DMS 273 (cell line): ENCODE measurements around the gene NIPAL1.
"Not testable (repeated sequence)": the region's sequence is repeated elsewhere in the genome, so short reads cannot be mapped to it uniquely, and the experiment has no call there.

Experiments
- DNase-seq: peaks from one replicate; lab custom pipeline; 2025; ENCODE audit not compliant: unreplicated experiment; lab: John Stamatoyannopoulos, UW

The NIPAL1 gene

DNA sequence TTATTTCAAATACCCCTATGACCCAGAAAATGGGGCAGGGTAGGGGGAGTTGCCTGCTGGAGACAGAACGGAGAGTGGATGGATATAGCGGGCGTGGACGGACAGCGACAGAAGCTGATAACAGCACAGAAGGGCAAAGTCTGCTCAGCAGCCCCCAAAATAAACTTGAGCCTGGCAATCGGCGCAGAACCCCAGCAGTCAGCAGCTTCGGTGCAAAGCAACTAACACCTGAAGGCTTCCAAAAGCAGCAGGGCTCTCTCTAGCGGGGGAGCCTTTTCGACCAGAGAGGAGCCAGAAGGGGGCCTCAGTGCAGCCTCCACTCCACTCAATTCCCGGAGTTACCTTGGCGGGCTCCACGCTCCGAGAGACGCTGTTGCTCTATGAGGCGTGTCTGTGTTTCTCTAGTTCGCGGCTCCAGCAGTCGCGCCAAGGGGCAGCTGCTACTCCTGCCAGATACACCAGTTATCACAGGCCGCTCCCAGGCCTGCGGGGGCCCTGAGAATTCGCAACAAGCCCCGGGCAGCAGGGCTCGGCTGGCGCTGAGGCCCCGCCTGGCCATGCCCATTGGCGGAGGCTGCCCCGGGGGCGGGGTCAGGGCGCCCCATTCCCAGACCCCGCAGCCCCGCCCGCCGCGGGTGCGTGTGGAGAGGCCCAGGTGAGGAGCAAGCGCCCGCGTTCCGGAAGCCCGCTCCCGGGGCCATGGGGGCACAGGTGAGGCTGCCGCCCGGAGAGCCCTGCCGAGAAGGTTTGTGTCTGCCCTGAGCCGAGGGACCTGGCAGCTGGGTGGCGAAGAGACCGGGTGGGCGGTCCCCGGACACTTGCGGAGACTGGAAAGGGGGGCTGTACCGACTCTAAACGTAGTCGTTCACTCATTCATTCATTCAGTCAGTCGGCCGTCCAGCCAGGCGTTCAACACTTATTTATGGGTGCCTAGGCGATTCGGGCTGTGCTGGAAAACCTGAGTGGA lies at the start of gene NIPAL1, which contains the start of gene CNGA1:
TSS of gene NIPAL1 (plus strand) at position 632 of the 967 bp plus-strand sequence. CDS start at position 700, 68 bp downstream.
TSS of gene CNGA1 (minus strand) at position 541 of the 967 bp plus-strand sequence. CDS start 63,992 bp downstream, outside the sequence.
- peak; percentile 89 for DNase-seq

DNA sequence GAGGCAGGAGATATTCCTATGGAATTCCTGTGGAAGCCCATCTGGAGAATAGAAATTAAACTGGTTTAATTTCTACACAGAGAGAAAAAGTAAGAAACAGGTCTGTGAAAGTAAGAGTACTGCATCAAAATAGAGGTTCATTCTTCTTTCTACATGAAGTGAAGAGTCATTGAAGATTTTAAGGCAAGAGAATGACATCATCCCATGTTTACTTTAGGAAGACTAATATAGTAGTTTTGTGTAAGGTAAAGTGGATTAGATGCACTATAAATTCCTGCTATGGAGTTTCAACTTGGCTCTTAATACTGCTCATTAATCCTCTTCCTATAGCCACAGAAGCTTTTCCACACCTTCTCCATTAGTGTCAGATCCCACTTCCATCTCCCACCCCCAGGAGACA lies 47.7 kb upstream of the NIPAL1 start:
- DNase-seq: no peak

DNA sequence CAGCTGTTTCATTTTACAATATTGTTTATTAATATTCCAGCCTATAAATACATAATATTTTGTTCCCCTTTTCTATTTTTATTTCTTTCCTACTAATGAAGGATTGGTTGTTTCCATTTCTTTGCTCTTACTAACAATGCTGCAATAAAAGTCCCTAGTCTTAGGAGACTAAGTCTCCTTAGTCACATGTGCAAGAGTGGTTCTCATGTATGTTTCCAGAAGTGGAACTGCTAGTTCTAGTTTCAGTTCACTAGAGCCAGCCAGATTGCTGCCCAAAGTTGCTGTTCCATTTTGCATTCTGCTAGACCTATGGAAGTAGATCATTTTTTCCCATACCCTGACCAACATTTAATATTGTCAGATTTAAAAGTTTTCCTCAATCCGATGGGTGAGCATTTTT lies 44.4 kb upstream of the NIPAL1 start:
- no peak for DNase-seq

DNA sequence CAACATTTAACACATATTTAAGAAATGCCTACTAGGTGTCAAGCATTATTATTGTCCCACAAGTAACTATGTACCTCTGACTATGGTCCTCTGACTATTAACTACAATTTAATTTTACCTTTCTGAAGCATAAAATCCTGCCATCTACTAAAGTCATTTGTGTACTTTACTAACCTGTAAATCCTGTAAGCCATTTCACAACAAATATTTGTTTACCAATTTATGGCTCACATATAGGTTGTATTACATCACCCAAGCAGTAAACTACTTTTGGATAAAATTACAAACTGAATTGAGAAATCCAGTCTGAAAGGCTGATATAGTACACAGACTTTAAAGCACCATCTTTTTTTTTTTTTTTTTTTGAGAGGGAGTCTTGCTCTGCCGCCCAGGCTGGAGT lies 43.9 kb upstream of the NIPAL1 start:
- no peak for DNase-seq

DNA sequence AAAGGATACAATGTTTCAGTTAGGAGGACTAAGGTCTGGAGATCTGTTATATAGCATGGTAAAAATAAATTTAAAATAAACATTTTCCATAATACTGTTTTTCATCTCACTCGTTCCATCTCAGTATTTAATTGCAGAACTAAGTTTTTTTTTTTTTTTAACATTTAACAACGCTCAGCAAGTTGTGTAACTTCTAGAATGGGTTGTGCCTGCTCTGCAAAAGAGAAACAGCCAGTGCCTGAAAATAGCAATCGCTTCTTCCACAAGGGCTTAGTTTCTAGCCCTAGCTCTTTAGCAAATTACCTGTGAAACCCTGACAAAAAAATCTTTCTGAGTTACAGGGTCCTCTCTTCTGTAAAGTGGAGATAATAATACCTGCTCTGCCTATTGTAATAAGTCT lies 42.0 kb upstream of the NIPAL1 start:
- no peak for DNase-seq

DNA sequence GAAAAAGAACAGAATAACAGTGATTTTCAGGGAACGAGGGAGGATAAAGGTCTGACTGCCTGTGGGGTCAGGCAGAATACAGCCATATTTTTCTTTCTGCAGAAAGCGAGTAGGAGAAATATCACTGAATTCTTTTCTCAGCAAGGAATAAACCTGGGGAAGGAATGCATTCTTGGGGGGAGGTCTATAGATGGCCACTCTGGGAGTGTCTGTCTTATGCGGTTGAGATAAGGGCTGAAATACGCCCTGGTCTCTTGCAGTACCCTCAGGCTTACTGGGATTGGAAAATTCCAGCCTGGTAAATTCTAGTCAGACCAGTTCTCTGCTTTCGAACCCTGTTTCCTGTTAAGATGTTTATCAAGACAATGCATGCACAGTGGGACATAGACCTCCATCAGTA lies 26.4 kb upstream of the NIPAL1 start:
- no peak for DNase-seq

DNA sequence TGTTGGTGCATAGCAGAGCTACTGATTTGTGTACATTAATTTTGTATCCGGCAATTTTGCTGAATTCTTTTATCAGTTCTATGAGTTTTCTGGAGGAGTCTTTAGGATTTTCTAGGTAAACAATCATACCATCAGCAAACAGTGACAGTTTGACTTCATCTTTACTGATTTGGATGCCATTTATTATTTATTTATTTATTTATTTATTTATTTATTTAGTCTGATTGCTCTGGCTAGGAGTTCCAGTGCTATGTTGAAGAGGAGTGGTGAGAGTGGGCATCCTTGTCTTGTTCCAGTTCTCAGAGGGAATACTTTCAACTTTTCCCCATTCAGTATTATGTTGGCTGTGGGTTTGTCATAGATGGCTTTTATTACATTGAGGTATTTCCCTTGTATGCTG lies 24.1 kb upstream of the NIPAL1 start:
- not testable (repeated sequence) for DNase-seq

DNA sequence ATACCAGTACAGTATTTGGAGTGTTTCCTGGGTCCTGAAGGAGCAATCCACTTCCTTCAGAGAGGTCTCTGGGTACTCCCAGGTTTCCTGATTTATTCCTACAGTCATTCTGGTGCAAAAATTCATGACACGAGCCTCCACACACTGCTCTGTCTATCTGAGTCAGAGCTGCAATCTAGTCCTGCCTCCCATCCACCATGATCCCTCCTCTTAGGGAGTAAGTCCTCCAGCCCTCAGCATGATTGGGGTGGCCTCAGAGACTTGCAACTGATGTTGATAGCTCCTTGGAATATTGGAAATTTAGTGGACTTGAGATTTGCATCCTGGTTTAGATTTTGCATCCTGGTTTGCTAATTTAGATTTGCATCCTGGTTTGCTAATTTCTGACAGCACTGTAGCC lies 20.6 kb upstream of the NIPAL1 start:
- no peak for DNase-seq

DNA sequence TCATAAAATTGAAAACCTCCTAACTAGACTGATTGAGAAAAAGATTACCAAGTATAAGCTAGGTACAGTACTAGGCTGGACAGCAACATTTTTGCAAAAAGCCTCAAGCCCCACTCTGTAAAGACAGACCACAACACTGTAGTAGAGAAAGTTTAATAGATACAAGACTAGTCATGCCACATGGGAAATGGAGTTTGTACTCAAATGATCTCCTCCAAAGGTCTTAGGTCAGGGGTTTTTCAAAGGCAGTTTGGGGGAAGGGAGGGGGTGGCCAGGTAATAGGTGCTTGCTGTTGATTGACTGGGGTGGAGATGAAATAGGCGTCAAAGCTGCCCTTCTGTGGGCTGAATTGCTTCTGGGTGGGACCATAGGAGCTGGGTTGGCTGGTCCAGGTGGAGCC lies 14.3 kb upstream of the NIPAL1 start:
- no peak for DNase-seq

DNA sequence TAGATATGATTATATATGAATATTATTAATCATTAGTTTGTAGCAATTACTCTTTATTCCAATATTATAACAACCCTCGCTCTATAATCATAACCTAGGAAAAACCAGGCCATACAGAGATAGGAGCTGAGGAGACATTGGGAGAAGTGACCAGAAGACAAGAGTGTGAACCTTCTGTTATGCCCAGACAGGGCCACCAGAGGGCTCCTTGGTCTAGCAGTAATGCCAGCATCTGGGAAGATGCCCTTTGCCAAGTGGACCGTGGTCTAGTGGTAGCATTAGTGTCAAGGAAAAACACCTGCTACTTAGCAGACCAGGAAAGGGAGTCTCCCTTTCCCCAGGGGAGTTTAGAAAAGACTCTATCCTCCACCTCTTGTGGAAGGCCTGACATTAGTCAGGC lies 13.0 kb upstream of the NIPAL1 start:
- DNase-seq: peak; percentile 32

DNA sequence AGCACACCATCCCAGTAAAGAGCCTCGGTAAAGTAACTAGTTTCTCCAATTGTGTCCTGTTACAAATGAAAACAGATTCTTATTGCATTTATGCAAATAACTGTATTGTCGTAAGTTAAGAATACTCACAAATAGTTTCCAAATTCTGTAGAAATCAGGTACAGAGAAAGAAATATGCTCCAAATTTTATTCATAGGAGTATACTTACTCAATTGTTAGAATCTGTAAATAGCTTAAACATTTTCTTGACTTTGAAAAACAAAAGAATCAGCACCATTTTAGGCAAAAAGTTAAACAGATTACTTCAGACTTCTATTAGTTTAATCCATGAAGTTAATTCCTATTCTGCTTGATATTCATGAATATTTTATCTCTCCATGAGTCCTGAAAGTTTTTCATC lies 10.8 kb upstream of the NIPAL1 start:
- DNase-seq: no peak

DNA sequence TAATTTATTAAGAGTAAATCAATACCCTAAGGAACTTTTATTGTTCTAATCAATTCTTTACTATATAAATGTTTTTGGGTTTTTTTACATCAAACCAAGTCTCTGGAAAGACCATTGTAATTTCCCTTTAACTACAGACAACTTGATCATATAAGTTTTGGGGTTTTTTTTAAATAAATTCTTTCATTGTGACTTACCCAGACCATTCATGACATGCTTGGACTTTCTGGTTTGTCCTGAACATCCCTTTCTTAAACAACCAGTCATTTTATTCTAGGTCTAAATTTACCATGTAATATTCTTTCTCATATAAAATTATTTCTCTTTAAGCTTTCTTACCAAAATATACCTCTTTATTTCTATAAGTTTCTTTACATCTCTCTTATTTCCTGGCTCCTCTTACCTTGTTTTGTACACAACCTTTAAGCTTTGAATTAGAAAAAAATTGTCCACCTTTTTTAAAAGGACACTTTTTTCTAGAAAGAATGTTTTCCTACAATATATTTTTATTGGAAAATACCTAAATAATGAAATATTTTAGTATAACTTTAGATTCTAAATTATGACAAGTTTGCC lies 8.5 kb upstream of the NIPAL1 start:
- DNase-seq: peak; percentile 24

DNA sequence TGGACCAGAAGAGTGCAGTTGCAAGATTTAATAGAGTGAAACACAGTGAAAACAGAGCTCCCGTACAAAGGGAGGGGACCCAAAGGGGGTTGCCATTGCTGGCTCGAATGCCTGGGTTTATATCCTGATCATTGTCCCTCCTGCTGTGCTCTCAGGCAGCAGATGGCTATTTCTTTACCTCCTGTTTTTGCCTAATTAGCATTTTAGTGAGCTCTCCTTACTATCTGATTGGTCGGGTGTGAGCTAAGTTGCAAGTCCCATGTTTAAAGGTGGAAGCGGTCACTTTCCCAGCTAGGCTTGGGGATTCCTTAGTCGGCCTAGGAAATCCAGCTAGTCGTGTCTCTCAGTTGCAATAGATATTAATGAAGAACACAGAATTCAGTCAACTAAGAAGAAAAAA lies 5.7 kb upstream of the NIPAL1 start:
- DNase-seq: not testable (repeated sequence)

DNA sequence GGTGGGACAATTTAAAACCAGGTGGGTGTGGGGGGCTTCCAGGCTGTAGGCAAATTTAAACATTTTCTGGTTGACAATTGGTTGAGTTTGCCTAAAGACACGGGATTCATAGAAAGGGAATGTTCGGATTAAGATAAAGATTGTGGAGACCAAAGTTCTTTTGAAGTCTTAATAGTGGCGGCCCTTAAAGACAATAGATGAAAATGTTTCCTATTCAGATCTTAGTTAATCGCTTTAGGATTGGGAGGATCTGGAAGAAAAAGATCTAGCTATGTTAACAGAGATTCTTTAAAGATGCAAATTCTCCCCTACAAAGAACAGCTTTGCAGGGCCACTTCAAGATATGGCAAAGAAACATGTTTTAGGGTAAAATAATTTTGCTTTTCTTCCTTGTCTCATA lies 4.8 kb upstream of the NIPAL1 start:
- no peak for DNase-seq

DNA sequence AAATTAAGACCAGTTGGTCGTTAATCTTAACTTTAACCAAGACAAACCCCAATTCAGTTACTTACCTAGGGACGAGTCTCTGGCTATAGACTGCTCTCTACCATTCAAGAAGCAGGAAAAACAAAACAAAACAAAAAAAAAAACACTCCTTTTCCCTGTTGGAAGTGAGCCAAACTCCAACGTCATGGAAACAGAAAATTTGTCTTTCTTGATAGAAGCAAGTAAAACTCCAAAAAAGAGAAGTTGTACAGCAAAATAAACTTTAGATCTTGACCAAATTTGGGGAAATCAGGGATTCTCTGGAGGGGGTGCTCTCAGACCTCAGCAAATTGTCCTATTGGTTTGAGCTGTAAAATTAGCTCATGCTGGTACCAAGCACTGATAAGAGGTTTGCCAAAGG lies 3.7 kb upstream of the NIPAL1 start:
- DNase-seq: no peak

DNA sequence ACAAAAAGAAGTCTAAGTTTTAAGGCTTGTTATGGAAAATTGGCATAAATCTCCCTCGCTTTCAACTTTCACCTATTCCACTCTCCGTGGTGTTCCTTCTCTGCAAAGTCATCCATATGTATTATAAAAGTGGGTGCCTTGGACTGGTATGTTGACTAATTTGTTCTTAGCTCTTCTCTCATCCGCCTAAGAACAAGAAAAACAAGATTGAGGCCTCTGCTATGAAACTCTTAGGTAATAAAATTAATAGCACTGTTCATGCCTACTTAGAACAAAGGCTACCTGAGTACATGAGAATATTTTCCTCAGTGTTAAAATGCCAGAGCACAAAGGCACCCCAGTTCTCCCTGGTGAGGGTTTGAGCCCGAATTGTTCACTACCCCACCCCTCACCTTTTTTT lies 1.4 kb upstream of the NIPAL1 start:
- no peak for DNase-seq

DNA sequence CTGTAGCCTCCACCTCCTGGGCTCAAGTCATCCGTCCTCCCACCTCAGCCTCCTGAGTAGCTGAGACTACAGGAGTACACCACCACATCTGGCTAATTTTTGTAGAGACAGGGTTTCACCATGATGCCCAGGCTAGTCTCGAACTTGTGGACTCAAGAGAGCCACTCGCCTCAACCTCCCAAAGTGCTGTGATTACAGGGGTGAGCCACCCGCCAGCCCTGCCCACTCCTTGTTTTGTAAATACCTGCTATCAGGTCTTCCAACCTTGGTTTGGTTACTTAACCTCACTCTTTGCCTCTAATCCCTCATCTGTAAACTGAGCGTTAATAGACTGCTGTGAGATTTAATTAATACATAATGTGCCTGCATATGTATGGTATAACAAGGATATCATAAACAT lies 894 bp upstream of the NIPAL1 start:
- DNase-seq: no peak

DNA sequence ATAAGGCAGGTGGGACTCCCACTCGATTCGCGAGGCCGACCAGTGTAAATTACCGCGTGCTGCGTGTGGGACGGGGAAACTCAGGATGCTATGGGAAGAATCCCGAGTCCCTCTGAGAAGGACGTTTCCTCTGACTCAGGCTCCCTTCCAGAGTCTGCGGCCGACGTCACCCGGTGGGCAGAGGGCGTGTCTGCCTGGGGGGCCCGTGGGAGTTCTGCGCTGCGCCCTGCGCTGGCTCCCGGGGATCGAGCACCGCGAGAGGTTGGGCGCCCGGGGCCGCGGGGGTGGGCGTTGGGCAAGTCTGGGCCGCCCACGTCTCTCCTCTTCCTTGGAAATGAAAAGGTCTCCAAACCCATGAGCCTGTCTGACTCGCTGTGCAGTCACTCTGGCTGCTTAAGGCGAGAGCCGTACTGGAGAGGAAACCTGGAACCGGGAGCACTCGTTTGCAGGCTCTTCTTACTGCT lies 568 bp downstream of the NIPAL1 start:
- DNase-seq: peak; percentile 33

DNA sequence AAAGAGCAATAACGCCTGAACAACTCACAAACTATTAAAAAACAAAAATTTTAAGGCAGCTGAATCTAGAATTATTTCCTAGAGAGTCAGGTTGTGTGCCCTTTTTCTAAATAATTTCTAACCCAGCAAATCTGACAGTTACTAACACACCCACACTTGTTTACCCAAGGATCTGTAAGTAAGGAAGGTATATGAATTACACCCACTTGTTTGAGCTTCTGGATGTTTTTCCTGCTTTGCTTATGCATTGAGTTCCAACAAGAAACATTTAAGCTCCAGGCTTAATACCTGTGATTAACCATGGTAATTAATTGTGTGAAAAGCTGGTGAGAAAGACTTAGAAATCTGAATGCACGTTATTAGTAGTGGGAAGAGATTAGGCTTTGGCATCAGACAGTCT lies 1.5 kb downstream of the NIPAL1 start:
- DNase-seq: no peak

DNA sequence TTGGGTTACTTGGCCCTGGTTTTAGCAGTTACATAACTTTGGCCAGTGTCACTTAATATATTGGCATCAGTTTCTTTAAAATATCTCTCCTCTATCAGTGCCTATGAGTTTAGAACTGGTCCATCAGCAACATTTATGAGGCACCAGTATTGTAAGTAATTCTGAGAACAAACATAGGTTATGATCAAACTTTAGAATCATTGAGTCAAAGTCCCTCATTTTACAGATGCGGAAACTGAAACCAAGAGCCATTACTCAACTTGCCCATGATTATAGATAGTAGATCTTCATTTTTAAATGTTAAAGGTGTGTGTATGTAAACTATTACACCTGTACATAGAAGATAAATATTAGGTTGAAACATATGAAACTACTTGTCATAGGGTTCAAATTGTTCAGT lies 4.5 kb downstream of the NIPAL1 start:
- DNase-seq: no peak

DNA sequence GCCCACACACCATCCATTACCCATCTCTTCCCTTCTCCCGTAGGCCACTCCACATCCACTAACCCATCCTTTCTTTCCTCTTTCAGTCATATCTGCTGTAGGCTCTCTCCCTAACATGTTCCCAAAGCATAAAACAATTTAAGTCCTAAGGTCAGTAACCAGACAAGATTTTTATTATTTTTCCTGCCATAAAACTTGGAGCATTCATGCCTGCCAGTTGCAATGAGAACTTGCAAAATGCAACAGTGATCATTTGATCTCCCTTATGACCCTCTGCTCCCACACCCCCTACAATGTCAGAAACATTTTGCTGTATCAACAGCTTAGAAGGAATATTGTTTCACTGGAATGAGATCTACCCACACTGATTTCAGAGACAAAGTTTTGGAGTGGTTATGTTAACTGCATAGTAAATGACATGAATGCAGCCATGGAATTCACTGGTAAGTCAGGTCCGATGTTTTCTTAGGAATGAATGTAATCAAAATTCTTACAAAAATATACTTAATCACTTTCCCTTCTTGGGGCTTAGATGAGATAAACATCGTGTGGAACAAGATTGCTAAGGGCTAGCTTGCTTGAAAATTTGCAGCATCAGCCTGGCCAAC lies 5.7 kb downstream of the NIPAL1 start:
- no peak for DNase-seq

DNA sequence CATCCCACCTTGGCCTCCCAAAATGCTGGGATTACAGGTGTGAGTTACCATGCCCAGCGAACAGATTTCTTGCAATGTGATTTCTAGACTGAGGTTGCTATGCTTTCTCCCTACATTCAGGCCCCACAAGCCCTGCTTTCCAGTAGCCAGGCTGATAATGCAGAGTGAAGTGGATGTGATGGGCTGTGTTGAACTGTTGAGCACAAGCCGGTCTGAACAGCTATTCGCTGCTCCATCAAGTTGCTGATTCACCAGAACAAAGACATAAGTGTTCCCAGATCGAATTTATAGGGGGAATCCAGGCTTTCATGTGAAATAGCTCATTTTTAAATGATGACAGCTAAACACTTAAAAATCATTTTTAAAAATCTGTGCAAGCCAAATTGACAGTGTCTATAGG lies 8.0 kb downstream of the NIPAL1 start:
- DNase-seq: no peak
